Measurements from ENCODE around the gene SCAMP2.

DNA sequence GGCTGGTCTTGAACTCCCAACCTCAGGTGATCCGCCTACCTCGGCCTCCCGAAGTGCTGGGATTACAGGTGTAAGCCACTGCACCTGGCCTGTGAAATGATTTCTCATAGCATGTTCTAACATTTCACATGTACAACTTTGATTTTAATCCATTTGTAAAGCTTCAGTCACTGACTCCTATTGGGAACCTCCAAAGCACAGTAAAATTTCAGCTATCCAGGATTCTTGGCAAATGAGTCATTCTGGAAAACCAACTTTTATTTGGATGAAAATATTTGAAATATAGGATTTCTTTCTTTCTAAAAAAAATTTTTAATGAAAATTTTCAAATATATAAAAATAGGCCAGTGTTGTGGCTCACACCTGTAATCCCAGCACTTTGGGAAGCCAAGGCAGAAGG lies 63.2 kb downstream of the SCAMP2 start:
- TF ChIP-seq EZH2 (IDR thresholded peaks at IDR 0.05) (no peak), POLR2AphosphoS5 (IDR thresholded peaks at IDR 0.05; ENCODE audit: borderline replicate concordance, low read depth, low read length) (no peak)

All from SK-N-MC (cell line).